Activated T-helper 1 cell treated with Interleukin-2 at 50 U/mL for 16 hours (primary cell): Measurements from ENCODE around the gene CDKL5.
"Not testable (repeated sequence)": the region's sequence is repeated elsewhere in the genome, so short reads cannot be mapped to it uniquely, and the experiment has no call there.

Source experiments
- DNase-seq: peaks from one replicate; pipeline ENCODE4 v3.0.0-alpha.2; 2020; ENCODE audit warnings: low read depth

CDKL5 gene

GRCh38 chrX:18575744-18576143, 150.3 kb downstream of the CDKL5 start:
- no peak for DNase-seq

DNA sequence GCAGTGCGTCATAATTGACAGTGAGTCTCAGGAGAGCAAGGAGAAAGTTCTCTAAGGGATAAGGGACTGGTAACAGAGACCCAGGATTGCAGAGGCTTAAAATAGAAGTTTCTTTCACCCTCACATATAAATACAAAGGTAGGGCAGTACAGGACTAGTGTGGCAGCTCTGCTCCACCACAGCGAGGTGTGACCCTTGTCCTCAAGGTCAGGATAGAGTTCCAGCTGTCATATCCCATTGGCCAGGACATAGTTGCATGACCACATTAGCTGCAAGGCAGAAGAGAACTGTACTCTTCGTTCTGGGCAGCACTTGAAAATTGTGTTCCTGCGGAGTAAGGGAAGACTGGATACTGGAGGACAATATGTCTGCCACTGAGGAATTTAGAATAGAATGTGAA, 152.0 kb downstream of the CDKL5 start:
- no peak for DNase-seq

DNA sequence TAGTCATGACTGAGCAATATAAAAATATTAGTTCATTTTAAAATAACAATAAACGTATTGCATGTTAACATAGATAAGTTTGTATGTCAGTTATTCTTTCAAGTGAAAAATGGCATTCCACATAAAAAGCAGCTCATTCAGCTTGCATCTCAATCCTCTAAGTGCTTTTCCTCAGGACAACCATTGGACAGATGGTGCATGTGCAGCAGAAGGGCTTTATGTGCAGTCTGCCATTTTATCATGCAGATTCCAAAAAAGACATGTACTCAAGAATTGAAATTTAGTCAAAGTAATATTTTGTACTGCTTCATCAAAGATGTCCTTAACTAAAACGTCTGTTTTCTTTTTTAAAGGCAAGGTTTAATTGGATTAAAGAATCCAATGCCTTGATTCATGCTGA, 153.1 kb downstream of the CDKL5 start:
- no peak for DNase-seq

- no peak for DNase-seq
Measured at GRCh38 chrX:18579495-18579894, 154.1 kb downstream of the CDKL5 start.

GRCh38 chrX:18582910-18583493, 157.6 kb downstream of the CDKL5 start:
- DNase-seq: no peak

DNA sequence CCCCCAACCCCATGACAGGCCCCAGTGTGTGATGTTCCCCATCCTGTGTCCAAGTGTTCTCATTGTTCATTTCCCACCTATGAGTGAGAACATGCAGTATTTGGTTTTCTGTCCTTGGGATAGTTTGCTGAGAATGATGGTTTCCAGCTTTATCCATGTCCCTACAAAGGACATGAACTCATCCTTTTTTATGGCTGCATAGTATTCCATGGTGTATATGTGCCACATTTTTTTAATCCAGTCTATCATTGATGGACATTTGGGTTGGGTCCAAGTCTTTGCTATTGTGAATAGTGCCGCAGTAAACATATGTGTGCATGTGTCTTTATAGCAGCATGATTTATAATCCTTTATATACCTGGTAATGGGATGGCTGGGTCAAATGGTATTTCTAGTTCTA, 163.9 kb downstream of the CDKL5 start:
- not testable (repeated sequence) for DNase-seq

GRCh38 chrX:18591834-18592233, 166.4 kb downstream of the CDKL5 start:
- no peak for DNase-seq

DNA sequence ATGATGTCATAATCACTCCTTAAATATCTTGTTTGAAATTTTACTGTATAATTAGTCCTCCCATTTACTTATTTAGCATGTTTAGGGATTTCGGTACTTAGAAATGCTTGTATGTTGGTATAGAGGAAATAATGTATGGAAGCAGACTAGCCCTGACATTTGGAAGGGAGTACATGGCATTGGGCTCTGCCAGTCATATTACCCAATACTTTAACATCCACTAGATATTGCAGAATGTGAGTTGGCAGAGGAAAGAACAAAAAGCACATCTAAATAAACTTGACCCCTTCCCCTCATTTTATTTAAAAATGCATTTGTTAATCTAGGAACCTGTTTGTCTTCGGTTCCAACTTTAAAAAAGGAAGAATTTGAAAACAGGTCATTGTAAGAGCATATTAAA, 168.7 kb downstream of the CDKL5 start:
- no peak for DNase-seq

- DNase-seq: no peak
Measured at GRCh38 chrX:18596096-18596495, 170.7 kb downstream of the CDKL5 start.

DNA sequence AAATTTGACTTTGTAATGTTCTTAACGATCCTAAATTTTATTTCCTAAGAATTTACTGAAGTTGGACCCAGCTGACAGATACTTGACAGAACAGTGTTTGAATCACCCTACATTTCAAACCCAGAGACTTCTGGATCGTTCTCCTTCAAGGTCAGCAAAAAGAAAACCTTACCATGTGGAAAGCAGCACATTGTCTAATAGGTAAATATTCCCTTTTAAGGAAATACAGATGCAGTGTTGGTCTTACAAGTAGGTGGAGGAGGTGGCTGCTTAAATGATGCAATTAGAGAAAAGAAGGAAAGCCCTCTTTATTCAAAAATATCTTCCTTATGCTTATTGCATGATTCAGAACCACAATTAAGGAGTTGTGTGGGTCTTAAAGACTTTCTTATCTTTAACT, 173.0 kb downstream of the CDKL5 start:
- no peak for DNase-seq

GRCh38 chrX:18607966-18608365, 182.6 kb downstream of the CDKL5 start:
- no peak for DNase-seq

DNA sequence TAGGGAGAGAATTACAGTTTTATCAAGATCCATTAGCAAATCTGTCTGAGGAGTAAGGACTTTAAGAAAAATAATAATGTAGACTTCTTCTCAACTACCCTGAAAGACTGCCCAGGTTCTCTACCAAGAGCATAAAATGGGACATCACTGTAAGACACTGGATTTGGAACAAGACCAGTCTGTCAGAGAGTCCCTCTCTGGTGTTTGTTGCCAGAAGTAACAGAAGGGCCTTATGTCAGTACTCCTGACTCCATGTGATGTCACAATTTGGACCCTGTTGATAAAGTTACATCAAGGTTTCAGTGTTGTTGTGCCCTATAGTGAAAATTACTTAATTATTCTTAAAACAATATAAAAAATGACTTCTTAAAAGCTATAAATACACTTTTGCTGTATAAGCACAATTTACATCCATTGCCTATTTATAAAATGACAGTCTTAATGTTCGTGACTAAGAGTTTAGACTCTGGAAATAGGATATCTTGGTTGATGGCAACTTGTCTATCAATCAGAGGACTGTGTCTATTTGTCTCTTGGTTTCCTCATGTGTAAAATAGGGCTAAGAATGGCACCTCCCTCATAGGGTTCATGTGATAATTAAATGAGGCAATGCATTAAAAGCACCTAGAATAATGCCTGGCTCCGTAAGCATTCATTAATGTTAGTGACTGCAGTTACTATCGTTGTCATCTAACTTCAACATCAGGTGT, 188.7 kb downstream of the CDKL5 start:
- no peak for DNase-seq

DNA sequence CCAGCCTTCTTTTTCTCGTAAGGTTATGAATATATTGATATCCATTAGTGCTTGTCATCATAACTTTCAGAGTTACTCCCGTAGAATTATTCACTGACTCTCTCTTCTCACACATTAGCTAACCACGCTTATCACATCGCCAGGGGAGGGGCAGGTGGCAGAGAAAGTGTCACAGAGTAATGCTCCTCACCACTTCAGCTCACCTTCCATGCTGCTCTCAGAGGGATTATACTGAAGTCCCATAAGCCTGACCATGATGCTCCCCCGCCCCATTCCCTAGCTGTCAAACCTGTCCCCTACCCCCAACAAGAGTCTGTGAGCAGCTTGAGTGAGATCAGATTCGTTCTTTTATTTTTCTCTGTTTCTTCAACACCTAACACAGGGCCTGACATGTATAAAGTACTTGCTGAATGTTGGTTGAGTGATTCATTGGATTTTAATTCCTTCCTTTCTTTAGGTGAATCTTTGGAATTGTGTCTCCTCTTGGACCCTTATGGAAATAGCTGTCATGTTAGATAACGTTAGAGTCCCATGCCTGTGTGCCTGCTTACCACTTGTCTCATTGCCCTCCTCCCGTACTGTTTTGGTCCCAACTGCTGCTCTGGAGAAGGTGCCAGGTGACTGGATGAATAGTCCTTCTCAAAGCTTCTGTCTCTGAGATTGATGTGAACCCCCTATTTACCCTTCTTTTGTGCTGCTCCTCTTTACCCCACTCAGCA, 191.4 kb downstream of the CDKL5 start:
- DNase-seq: no peak

- DNase-seq: no peak
Measured at GRCh38 chrX:18617407-18617750, 192.0 kb downstream of the CDKL5 start.

DNA sequence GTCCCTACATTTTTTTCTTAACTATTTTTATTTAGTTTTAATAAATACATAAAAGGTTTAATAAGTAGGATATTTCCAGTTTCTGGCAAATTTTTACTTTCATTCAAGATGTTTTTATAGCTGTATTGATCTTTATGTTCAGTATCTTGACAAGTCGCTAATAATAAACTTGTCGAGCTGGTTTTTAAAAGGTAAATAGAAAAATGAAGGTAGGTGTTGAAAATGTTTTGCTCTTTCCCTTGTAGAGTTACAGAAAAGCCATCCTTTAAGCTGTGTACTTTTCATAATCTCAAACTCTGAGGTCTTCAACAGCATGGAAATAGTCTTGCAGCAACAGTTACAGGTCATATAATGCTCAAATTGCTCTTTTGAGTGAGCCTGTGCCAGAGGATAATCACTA, 193.9 kb downstream of the CDKL5 start:
- no peak for DNase-seq

DNA sequence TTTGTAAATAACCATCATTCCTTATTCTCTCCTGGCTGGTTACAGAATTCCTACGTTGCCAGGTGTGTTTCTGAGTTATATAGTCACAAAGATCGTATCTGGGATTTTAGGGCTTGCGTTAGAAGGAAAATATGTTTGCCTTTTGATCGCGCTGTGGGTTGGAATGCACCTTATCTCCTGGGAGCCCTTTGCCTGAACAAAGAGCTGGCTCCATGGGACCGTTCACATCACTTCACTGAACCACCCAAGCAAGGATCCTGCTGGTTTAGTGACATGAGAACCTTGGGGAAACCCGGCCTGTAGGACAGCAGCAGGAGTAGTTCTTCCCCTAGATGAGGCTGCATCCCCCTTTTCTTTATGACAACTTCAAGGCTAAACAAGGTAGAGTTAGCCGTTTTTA, 194.9 kb downstream of the CDKL5 start:
- no peak for DNase-seq

DNA sequence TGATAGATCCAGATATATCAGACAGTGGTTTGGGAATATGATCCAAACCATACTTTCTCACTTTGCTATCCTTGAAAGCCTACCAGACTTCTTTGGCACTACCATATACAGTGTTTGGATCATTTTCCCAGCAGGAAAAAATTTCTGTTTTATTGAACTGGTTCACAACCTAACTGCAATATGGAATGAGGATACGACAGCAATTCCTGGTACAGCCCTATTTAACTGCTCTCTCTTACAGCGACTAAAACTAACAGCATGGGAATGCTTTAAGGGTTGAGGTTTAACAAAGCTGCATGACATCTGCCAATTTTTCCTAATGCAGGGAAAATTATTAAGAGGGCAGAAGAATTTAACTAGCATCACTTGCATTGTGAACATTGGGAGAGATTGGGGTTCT, 199.2 kb downstream of the CDKL5 start:
- DNase-seq: no peak

DNA sequence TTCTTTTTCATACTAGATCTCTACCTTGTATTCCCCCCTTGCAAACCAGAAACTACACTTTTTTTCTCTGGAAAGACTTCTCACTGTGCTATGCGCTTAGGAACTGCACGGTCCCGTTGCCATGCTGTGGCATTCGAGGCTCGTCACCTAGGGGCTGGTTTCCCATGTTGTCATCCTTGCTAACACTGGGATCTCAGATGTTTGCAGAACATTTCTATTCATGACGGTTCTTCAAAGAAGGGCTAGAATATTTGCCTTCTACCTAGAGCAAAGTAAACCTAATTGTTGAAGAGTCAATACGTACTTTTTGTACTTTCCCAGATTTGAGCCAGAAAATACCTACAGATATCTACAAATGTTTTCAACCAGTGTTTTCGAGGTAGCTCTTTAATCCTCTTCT, 205.5 kb downstream of the CDKL5 start:
- no peak for DNase-seq

GRCh38 chrX:18638398-18638797, 213.0 kb downstream of the CDKL5 start:
- DNase-seq: no peak

- DNase-seq: no peak
Measured at GRCh38 chrX:18639280-18639679, 213.9 kb downstream of the CDKL5 start.

GRCh38 chrX:18640686-18641085, 215.3 kb downstream of the CDKL5 start:
- no peak for DNase-seq

DNA sequence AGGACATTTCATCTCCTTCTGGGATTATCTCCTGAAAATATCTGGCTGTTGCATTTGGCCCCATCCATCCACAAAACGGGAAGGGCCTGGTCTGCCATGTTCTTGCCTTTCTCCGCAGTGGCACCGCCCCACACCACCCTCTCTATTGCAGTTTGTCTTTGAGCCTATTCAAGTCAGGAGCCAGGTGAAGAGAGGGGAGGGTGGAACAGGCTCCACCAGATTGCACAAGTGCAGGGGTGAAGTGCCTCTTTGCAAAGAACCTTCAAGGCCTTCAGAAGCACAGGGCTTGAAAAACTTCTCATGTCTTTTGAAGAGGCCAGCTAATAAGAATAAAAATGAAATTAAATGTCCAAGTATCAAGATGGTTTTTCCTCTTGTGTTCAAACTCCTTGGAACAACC, 217.8 kb downstream of the CDKL5 start:
- no peak for DNase-seq

DNA sequence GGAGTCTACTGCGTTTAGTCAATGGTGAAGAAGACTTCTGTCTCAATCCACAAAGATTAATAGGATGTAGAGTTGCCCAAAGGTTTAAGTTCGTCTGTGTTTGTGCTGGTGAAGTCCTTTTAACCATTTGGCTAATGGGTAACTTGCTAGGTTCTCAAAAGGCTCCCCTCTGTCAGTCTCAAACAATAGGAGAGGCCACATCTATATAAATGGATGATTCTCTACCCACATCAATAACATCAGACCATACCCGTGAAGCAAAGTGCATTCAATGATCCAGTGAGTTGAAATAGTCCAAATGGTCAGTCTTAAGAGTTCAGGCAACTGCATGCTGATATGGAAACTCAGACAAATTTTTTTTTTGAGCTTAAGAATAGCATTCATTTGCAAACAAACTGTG, 218.4 kb downstream of the CDKL5 start:
- no peak for DNase-seq

GRCh38 chrX:18647621-18648020, 222.2 kb downstream of the CDKL5 start:
- DNase-seq: no peak
